Right ventricle myocardium inferior (tissue), 1 donor: ENCODE data around the gene GPC3. TPM values are rescaled to one million over a fixed set of nuclear protein-coding genes. Genes with fewer than 3 reads are reported as not detected.

Source experiments
- ATAC-seq: fragments of 200-7000 bp; cut with Tn5 transposase; one replicate; pipeline ENCODE4 v1.9.1; 2020; ENCODE audit warnings: mild to moderate bottlenecking, moderate library complexity
- DNase-seq: peaks from one replicate; pipeline ENCODE4 v3.0.0; 2021; ENCODE audit errors: missing footprints
- intact Hi-C: fragments of 100-400 bp; cut with DNase I; formaldehyde crosslinking; loops from one replicate; pipeline ENCODE4 v1.11.0; 2022
- total RNA-seq: library from RNA; stranded (reverse); fragmentation: NEBNext Ultra II Directional; extraction: Animal tissue kit (Norgen Biotek cat#: 25700); gene quantifications from one replicate; pipeline ENCODE4 v1.2.1, GENCODE V29; 2021
- donor health status: DM: no; HTN: yes; CAD: no; lungs with severe emphysema.

GPC3 gene
- total RNA-seq, 1 donor from 2014 or later = 8.5 TPM

GRCh38 chrX:133697656-133698055 is 287.7 kb downstream of the GPC3 start:
- intact Hi-C loops = no loop called here
- DNase-seq (no peak), ATAC-seq (no peak)

GRCh38 chrX:133689997-133690599 is 295.3 kb downstream of the GPC3 start:
- no peak for DNase-seq
- ATAC-seq = no peak
- intact Hi-C loops = no loop called here

DNA sequence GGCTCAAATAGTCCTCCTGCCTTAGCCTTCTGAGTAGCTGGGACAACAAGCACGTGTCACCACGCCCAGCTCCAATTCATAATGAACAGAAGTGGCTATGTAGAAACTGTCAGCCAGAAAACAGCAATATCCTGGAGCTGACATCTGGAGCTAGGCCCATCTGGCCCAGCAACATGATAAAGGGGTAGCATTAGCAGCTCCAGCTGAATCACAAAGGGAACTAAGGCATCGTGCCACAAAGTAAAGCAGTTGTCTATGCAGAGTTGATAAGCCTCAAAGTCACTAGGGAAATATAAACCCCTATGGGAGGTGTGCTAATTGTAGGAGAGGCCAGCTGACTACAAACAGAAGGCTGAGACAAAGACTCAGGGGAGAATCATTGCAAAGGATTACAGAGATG is 299.6 kb downstream of the GPC3 start:
- ATAC-seq (peak; percentile 57), DNase-seq (no peak)
- intact Hi-C loops = no loop called here

DNA sequence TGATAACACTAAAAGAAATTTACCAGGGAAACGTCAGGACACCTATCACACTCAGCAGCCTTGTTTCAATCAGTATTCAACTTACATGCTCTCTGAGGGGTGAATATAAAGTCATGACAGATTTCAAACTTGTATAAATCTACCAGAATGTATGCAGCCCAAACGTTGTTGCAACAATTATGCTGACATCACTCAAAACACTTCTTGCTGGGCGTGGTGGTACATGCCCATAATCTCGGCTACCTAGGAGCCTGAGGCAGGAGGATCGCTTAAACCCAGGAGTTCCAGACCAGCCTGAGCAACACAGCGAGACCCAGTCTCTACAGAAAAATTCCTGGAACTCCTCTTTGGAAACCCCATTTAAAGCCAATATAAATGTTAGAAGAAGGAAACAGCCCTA is 303.5 kb downstream of the GPC3 start:
- ATAC-seq = no peak
- intact Hi-C loops = no loop called here
- no peak for DNase-seq

DNA sequence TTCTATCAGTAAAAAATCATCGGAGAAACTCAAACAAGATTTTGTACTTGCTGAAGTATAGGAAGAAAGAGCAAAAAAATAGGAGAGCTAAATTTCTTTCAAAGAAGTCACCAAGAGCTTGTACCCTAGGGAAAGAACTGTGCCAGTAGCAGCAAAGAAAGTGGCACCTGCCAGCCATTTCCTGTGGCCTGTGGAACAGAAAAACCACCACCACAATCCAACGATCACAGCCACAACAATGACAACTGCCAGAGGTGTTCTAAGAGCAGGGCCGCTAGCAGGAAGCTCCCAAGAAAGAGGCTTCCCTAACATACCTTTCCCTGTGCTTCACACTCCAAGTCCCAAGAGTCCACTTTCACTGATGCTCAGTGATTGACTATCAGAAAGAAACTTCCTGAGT is 304.0 kb downstream of the GPC3 start:
- ATAC-seq = no peak
- intact Hi-C loops = no loop called here
- DNase-seq = no peak

- ATAC-seq (no peak), DNase-seq (no peak)
- intact Hi-C loops = loop anchor here (10.0 kb wide), 1 partner anchor 703 kb away; no protein-coding TSS in a partner anchor
Measured at GRCh38 chrX:133677123-133678063, 308.0 kb downstream of the GPC3 start.

DNA sequence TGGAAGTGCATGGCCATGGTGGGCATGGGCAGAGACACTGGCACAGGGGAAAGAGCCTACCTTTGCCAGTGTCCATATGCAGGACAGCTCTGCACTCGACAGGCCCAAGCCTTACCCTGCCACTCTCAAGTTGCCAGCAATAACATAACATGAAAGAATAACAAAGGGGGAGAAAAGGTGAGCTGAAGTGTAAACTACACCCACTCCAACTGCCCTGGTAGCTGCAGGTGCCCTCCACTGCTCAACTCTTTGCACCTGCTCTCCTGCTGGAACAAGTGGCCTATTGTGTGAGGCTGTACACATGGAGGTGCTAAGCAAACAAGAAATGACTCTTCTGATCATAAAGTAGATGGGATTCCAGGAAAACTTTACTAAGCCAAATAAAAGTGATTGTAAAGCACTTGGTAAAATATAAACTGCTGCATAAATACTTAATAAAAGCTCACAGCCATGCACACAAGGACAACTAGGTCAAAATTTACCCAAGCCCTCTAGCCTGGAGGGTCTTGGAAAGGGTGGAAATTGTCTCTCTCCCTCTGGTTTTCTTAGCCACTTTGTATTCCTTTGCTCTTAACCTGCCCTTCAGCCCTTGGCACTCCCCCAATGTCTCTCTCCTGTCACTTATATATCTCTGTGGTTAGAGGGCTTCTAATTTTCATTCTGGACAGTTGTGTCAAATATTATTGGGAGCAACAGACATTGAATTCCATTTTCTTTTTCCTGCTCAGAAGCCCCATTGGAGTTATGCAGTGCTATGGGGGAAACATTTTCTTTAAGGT is 308.9 kb downstream of the GPC3 start:
- ATAC-seq = no peak
- intact Hi-C loops = loop anchor here (10.0 kb wide), 1 partner anchor 702 kb away; no protein-coding TSS in a partner anchor

GRCh38 chrX:133674726-133675470 is 310.5 kb downstream of the GPC3 start:
- intact Hi-C loops = loop anchor here (10.0 kb wide), 1 partner anchor 700 kb away; no protein-coding TSS in a partner anchor
- ATAC-seq = no peak
- no peak for DNase-seq

More for the DNA sequence above, 308.9 kb downstream of the GPC3 start:
- no peak for DNase-seq

DNA sequence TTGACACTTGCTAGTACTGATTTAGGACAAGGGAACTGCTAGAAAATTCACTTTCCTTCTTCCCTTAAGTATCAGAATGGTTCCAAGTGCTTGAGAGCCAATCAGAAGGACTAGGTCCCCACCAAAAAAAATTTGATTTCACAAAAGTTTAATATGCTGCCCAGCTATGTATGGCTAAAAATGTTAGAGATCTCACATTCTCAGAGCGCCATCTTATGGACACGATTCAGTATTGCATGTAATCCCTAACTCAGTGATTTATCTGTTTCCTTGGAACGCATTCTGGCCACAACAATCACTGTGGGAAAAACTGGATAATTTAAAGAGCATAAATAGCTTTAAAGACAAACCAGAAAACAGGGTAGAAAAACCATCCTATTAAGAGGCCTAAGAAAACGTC is 315.0 kb downstream of the GPC3 start:
- ATAC-seq (no peak), DNase-seq (no peak)

GRCh38 chrX:133669214-133669613 is 316.2 kb downstream of the GPC3 start:
- DNase-seq = no peak
- ATAC-seq = no peak
- intact Hi-C loops = loop anchor here (5.0 kb wide), 1 partner anchor 342 kb away; no protein-coding TSS in a partner anchor

More for the DNA sequence above, 315.0 kb downstream of the GPC3 start:
- intact Hi-C loops = loop anchor here (10.0 kb wide), 1 partner anchor 696 kb away; no protein-coding TSS in a partner anchor

DNA sequence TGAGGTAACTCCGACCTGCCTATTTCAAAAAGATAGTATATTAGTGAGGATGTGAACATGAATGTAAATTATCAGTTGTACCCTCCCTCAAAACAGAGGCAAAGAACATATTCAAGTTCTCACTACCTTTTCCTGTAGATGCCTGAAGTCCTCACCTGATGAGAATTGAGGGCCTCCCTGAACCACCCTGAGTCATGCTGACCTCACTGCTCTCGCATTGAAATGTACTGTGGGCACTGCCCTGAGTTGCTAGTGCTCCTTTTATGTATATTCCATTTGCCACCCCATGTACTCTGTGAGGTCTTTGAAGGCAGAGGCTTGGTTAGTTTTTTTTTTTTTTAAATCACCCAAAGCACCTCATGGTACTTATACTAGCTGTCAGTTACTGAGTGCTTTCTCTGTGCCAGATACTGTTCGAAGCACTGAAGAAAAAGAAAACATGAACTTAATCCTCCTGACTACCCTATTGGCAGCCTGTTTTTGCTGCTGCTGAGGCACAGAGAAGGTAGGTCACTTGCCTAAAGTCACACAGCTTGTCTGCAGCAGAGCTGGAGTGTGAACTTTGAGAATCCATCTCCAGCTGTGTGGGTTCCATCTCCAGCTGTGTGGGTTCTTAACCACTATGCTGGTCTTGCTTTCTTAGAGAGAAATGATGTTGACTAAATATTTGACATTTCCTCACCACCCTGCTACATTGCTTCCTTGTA is 317.0 kb downstream of the GPC3 start:
- DNase-seq = no peak
- intact Hi-C loops = loop anchor here (5.0 kb wide), 1 partner anchor 341 kb away; no protein-coding TSS in a partner anchor
- ATAC-seq = no peak

DNA sequence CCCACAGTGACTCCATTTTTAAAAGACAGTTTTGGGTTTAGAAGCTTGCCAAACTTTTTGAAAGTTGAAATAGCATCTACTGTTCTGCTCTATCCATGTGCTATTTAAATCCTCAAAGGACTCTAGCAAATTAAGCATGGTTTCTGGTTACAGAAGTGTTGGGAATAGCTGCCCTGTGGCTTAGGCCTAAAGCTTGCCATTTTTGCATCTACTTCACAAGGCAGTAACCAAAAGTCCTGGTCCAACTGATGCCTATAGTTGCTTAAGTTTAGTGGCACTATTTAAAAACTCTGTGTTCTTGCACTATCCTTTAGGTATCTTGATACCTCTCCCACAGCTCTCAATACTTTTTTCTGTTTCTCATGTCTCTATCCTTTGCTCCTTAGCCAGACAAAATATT is 319.1 kb downstream of the GPC3 start:
- DNase-seq (no peak), ATAC-seq (no peak)
- intact Hi-C loops = loop anchor here (5.0 kb wide), 1 partner anchor 339 kb away; no protein-coding TSS in a partner anchor

GRCh38 chrX:133661962-133662839 is 323.2 kb downstream of the GPC3 start:
- no peak for DNase-seq
- intact Hi-C loops = no loop called here
- ATAC-seq = no peak

DNA sequence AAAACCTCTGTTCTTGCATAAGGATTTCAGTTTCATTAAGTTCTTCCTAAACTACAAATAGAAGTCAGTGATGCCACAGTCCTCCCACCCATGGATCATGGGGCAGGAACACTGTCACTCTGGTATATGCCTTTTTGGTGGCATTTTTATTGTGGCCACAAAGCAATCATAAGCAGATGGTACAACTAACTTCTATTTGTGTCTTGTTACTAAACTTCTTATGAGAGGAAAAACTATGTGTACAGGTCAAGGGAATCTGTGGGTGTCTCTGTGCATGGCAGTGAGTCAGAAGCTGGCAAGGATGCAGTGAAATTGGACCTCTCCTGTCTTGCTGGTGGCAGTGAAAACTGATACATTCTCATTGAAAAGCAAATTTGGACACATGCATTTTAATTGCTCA is 325.1 kb downstream of the GPC3 start:
- no peak for DNase-seq
- ATAC-seq = no peak
- intact Hi-C loops = no loop called here

GRCh38 chrX:133658293-133658911 is 327.0 kb downstream of the GPC3 start:
- no peak for ATAC-seq
- DNase-seq = no peak
- intact Hi-C loops = no loop called here
